GM12878 (cell line): ENCODE measurements around the gene ABCG1. TPM values are rescaled to one million over a fixed set of nuclear protein-coding genes. Genes with fewer than 3 reads are reported as not detected.

Experiments
- ATAC-seq: fragments of 200-7000 bp; cut with Tn5 transposase; 3 replicates; pipeline ENCODE4 v1.9.1; 2020; ENCODE audit warnings: mild to moderate bottlenecking, moderate library complexity
- BruUV-seq: library from RNA; stranded (reverse); fragments of 400-500 nt; replicated peaks from 2 replicates; lab custom pipeline; 2021; lab: Mats Ljungman, UMichigan
- CTCF ChIA-PET: fragments of 300-600 bp; sonication (Branson Sonifier 250); formaldehyde crosslinking; extraction: SDS; loops from one replicate; lab custom pipeline; 2021; ENCODE audit warnings: inconsistent platforms; lab: Yijun Ruan, JAX
- POLR2A ChIA-PET: fragments of 350-600 bp; formaldehyde crosslinking; extraction: SDS; loops from one replicate; lab custom pipeline; 2021; ENCODE audit warnings: inconsistent platforms; lab: Charles Lee
- RAD21 ChIA-PET: fragments of 300-600 bp; sonication (Branson Sonifier 250); formaldehyde crosslinking; loops from one replicate; lab custom pipeline; 2023; ENCODE audit warnings: antibody characterized with exemption; ENCODE audit not compliant: unreplicated experiment; lab: Charles Lee
- SMC1A ChIA-PET: fragments of 300-600 bp; sonication (Branson Sonifier 250); formaldehyde crosslinking; loops from one replicate; lab custom pipeline; 2023; ENCODE audit not compliant: unreplicated experiment, uncharacterized antibody; lab: Charles Lee
- DNase-seq: peaks from one replicate; pipeline ENCODE4 v3.0.0-alpha.2; 2011; ENCODE audit warnings: low read depth, low spot score
- FAIRE-seq: peaks from 3 replicates; lab custom pipeline; 2011; peaks lifted over from hg19 to GRCh38; lab: Jason Lieb, UNC
- H2AFZ ChIP-seq: 2 replicates; pipeline ENCODE4 v1.6.0; 2011; ENCODE audit warnings: low read depth, low read length, control low read depth; ENCODE audit not compliant: control insufficient read depth
- H3K27ac ChIP-seq: 2 replicates; pipeline ENCODE4 v1.5.1; 2011; ENCODE audit warnings: control low read depth; ENCODE audit not compliant: control insufficient read depth, insufficient read depth
- H3K27me3 ChIP-seq, 2 experiments: replicated peaks in 1 of 2; 2 replicates each; pipeline versions ENCODE4 v1.6.0 to v1.6.1; 2011; ENCODE audit warnings: low read length in 1 of 2; ENCODE audit not compliant: control insufficient read depth in 2 of 2, insufficient read depth in 2 of 2
- H3K36me3 ChIP-seq, 2 experiments: 2 replicates each; pipeline ENCODE4 v1.5.1; 2011; ENCODE audit warnings: low read length in 1 of 2; ENCODE audit not compliant: control insufficient read depth in 2 of 2, insufficient read depth in 2 of 2
- H3K4me1 ChIP-seq: 2 replicates; pipeline ENCODE4 v1.6.1; 2011; ENCODE audit warnings: mild to moderate bottlenecking, low read length, moderate library complexity, mixed read lengths; ENCODE audit not compliant: control insufficient read depth, insufficient read depth
- H3K4me2 ChIP-seq: 2 replicates; pipeline ENCODE4 v1.6.0; 2011; ENCODE audit warnings: control low read depth; ENCODE audit not compliant: control insufficient read depth, insufficient read depth
- H3K4me3 ChIP-seq: fragments of 200-600 bp; sonication (generic); 2 replicates; pipeline ENCODE4 v1.5.1; 2016
- H3K79me2 ChIP-seq: 2 replicates; pipeline ENCODE4 v1.6.0; 2011; ENCODE audit warnings: low read length; ENCODE audit not compliant: control insufficient read depth, insufficient read depth
- H3K9ac ChIP-seq: 2 replicates; pipeline ENCODE4 v1.8.0; 2011; ENCODE audit warnings: low read length, control low read depth, mixed read lengths; ENCODE audit not compliant: control insufficient read depth, insufficient read depth
- H3K9me3 ChIP-seq: replicated peaks from 3 replicates; pipeline ENCODE4 v1.5.1; 2011; ENCODE audit warnings: mild to moderate bottlenecking, low read length; ENCODE audit not compliant: control insufficient read depth, insufficient read depth
- H4K20me1 ChIP-seq: 2 replicates; pipeline ENCODE4 v1.6.0; 2011; ENCODE audit not compliant: control insufficient read depth, insufficient read depth
- ASH2L ChIP-seq: fragments of 300-600, 200-600 bp; sonication (generic); IDR thresholded peaks from 2 replicates; pipeline ENCODE4 v1.6.1; 2017; ENCODE audit warnings: low read depth, mild to moderate bottlenecking, borderline replicate concordance
- CREB1 ChIP-seq: IDR thresholded peaks from 2 replicates; pipeline ENCODE4 v1.6.1; 2012; ENCODE audit warnings: low read depth, mild to moderate bottlenecking, inconsistent platforms
- EGR1 ChIP-seq, 2 experiments: IDR thresholded peaks; 1 replicate in 1 of 2; 2 replicates in 1 of 2; pipeline ENCODE4 v1.6.1; 2011 to 2012; ENCODE audit warnings: low read depth in 2 of 2, low read length in 2 of 2, borderline replicate concordance in 1 of 2, mild to moderate bottlenecking in 1 of 2, moderate library complexity in 1 of 2
- FOXM1 ChIP-seq: IDR thresholded peaks from 2 replicates; pipeline ENCODE4 v1.6.1; 2012; ENCODE audit warnings: low read depth, mild to moderate bottlenecking, inconsistent platforms, low read length, moderate library complexity
- HDGF ChIP-seq: fragments of 450-650 bp; IDR thresholded peaks from 2 replicates; pipeline ENCODE4 v1.6.1; 2016; ENCODE audit warnings: antibody characterized with exemption
- POLR2A ChIP-seq: IDR thresholded peaks from 2 replicates; pipeline ENCODE4 v1.6.1; 2011; ENCODE audit warnings: low read depth, mild to moderate bottlenecking, low read length
- RB1 ChIP-seq: fragments of 450-650 bp; formaldehyde crosslinking; IDR thresholded peaks from 2 replicates; pipeline ENCODE4 v1.6.1; 2017; ENCODE audit warnings: mild to moderate bottlenecking, borderline replicate concordance
- SP1 ChIP-seq: IDR thresholded peaks from one replicate; pipeline ENCODE4 v1.6.1; 2011; ENCODE audit warnings: low read depth, low read length
- SPI1 ChIP-seq: IDR thresholded peaks from 2 replicates; pipeline ENCODE4 v1.6.1; 2011; ENCODE audit warnings: low read depth, mild to moderate bottlenecking, low read length, moderate library complexity, borderline replicate concordance; ENCODE audit not compliant: insufficient read depth
- ZNF274 ChIP-seq: IDR thresholded peaks from one replicate; pipeline ENCODE4 v1.8.0; 2011; ENCODE audit not compliant: insufficient read length, insufficient read depth
- ZZZ3 ChIP-seq: IDR thresholded peaks from 2 replicates; pipeline ENCODE4 v1.6.1; 2011; ENCODE audit warnings: low read depth; ENCODE audit not compliant: control insufficient read depth, insufficient read length
- WGBS: methylation state at CpG from one replicate; pipeline ENCODE4 v1.1.6; 2016; ENCODE audit warnings: low lambda C conversion rate; ENCODE audit not compliant: insufficient replicate concordance, insufficient coverage; ENCODE audit errors: missing lambda C conversion rate; 5-methylcytosine and 5-hydroxymethylcytosine counted together
- in situ Hi-C: fragments of 300-500 bp; cut with MboI; formaldehyde crosslinking; loops from 9 replicates; pipeline ENCODE4 v1.14.3; 2018; ENCODE audit warnings: mixed read lengths
- intact Hi-C: fragments of 100-400 bp; cut with micrococcal nuclease; formaldehyde crosslinking; loops from one replicate; pipeline ENCODE4 v1.14.2; 2022; ENCODE audit not compliant: unreplicated experiment
- polyA plus RNA-seq, 11 experiments: library from polyadenylated mRNA; depleted of rRNA in 4 of 11; unstranded in 6 of 11; stranded (reverse) in 5 of 11; fragments of >200 nt; fragmentation: Nextera tagmentation in 4 of 11; fragmentation: Illumina TruSeq in 1 of 11; extraction: Ambion mirVana in 4 of 11; extraction: Trizol in 1 of 11; gene quantifications; 1 replicate in 1 of 11; 2 replicates in 10 of 11; pipeline versions ENCODE4 v1.2.1 to v1.2.3, GENCODE V29; 2011 to 2016; ENCODE audit warnings: inconsistent platforms in 2 of 11, missing spikeins in 2 of 11, low read depth in 1 of 11
- total RNA-seq, 4 experiments: library from RNA; depleted of rRNA in 3 of 4; stranded (reverse); fragments of >200 nt in 3 of 4; fragmentation: Illumina TruSeq in 1 of 4; extraction: Trizol in 1 of 4; gene quantifications; 2 replicates each; pipeline versions ENCODE4 v1.2.1 to v1.2.3, GENCODE V29; 2013 to 2021
- TF ChIP-seq, protein P1 (sequence below): fragments of 450-650 bp; IDR thresholded peaks from 2 replicates; pipeline ENCODE4 v1.6.1; 2017; ENCODE audit warnings: mild to moderate bottlenecking

The ABCG1 gene
- total and polyA plus RNA-seq, 10 of the 15 experiments (the other 5 are each of a cell fraction or from before 2014, with no cell fraction given) = 0.59 to 19.3 (median 5.7) TPM

DNA sequence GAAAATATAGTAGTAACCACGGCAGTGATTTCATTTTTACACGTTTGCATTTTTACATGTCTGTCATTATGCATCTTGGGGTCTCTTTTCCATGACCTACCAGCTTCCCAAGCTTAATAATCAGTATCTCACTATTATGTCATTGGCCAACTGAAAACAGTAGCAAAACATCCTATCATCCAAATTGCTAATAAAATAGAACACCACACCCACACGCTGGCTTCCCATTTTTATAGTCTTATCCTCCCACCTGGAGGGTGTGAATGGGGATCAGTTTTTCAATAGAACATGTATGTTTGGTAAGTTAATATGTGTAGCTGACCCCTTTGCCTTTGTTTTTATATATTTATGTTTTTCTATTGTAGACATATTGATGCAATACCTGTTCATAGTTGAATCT lies 84.5 kb downstream of the ABCG1 start:
- Histone ChIP-seq H3K4me2 (no peak overlapping the region), H3K4me3 (no peak overlapping the region), H2AFZ (no peak overlapping the region), H3K36me3 (no peaks in the 10 kb centered on the region), H3K27ac (no peak overlapping the region)
- SMC1A ChIA-PET = interaction anchor here (0.6 to 1.7 kb wide), 4 partner anchors 45 to 174 kb away, joined by 3 to 4 read pairs (median 4); no protein-coding TSS in a partner anchor
- BruUV-seq = no TSS peak
- CTCF ChIA-PET = interaction anchor here (1.0 to 1.4 kb wide), 3 partner anchors 34 to 65 kb away, joined by 3 to 4 read pairs (median 3); no protein-coding TSS in a partner anchor
- intact Hi-C loops = no loop called here
- DNase-seq = no peak
- TF ChIP-seq HDGF (no peak), RB1 (no peak), POLR2A (no peak), EGR1 (IDR thresholded peaks at IDR 0.05; ENCODE audit: borderline replicate concordance in 1 of 2, low read depth in 2 of 2, low read length in 2 of 2) (no peak), FOXM1 (no peak), CREB1 (no peak), SP1 (no peak), ZNF274 (no peak), ASH2L (no peak), SPI1 (no peak), ZZZ3 (no peak)
- TF ChIP-seq, protein P1, sequence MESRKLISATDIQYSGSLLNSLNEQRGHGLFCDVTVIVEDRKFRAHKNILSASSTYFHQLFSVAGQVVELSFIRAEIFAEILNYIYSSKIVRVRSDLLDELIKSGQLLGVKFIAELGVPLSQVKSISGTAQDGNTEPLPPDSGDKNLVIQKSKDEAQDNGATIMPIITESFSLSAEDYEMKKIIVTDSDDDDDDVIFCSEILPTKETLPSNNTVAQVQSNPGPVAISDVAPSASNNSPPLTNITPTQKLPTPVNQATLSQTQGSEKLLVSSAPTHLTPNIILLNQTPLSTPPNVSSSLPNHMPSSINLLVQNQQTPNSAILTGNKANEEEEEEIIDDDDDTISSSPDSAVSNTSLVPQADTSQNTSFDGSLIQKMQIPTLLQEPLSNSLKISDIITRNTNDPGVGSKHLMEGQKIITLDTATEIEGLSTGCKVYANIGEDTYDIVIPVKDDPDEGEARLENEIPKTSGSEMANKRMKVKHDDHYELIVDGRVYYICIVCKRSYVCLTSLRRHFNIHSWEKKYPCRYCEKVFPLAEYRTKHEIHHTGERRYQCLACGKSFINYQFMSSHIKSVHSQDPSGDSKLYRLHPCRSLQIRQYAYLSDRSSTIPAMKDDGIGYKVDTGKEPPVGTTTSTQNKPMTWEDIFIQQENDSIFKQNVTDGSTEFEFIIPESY = no peak
- TF ChIP-seq, all 136 proteins: peak for 0
- in situ Hi-C loops = no loop called here
- ChIA-PET POLR2A (no interaction called here), RAD21 (interaction anchor here (1.5 kb wide), 1 partner anchor 158 kb away, joined by 5 read pairs; no protein-coding TSS in a partner anchor)
- WGBS = 17% methylated on average over 3 of the region's 3 CpGs
- ATAC-seq = no peak
- no peaks in the 10 kb centered on the region for H3K9me3 ChIP-seq
- H4K20me1 ChIP-seq = no peaks in the 10 kb centered on the region
- H3K4me1 ChIP-seq = no peaks in the 10 kb centered on the region
- H3K79me2 ChIP-seq = no peaks in the 10 kb centered on the region
- H3K27me3 ChIP-seq = no peaks in the 10 kb centered on the region
- no peak overlapping the region for H3K9ac ChIP-seq
- no peak for FAIRE-seq
